Large intestine (tissue), 3 donors: ENCODE data around the gene EEPD1. TPM values are rescaled to one million over a fixed set of nuclear protein-coding genes. Genes with fewer than 3 reads are reported as not detected.
A peak's percentile ranks its signal among the peaks of the same experiment; 100 is the strongest.
"Not testable (repeated sequence)": the region's sequence is repeated elsewhere in the genome, so short reads cannot be mapped to it uniquely, and the experiment has no call there.

ENCODE experiments used
- DNase-seq, 2 donors: peaks; one replicate each; pipeline versions ENCODE4 v3.0.0 to v3.0.0-alpha.2; 2013
- H3K27ac ChIP-seq: one replicate; pipeline ENCODE4 v1.5.1; 2013; ENCODE audit warnings: low read length
- H3K27me3 ChIP-seq: 2 replicates; pipeline ENCODE4 v1.6.1; 2013; ENCODE audit warnings: low read length; ENCODE audit not compliant: control insufficient read depth, insufficient read depth
- H3K36me3 ChIP-seq: 2 replicates; pipeline ENCODE4 v1.6.1; 2013; ENCODE audit warnings: low read length; ENCODE audit not compliant: control insufficient read depth, insufficient read depth
- H3K4me1 ChIP-seq: one replicate; pipeline ENCODE4 v1.6.1; 2013; ENCODE audit warnings: low read length; ENCODE audit not compliant: control insufficient read depth, insufficient read depth
- H3K4me3 ChIP-seq: one replicate; pipeline ENCODE4 v1.5.1; 2013; ENCODE audit warnings: low read length
- H3K9me3 ChIP-seq: one replicate; pipeline ENCODE4 v1.6.1; 2013; ENCODE audit warnings: mild to moderate bottlenecking, low read depth, low read length, moderate library complexity; ENCODE audit not compliant: control insufficient read depth
- WGBS: methylation state at CpG from one replicate; pipeline ENCODE4 v1.1.5; 2013; ENCODE audit warnings: low lambda C conversion rate; ENCODE audit not compliant: insufficient coverage; 5-methylcytosine and 5-hydroxymethylcytosine counted together
- polyA plus RNA-seq: library from polyadenylated mRNA; unstranded; fragments of 120-200 nt; gene quantifications from one replicate; pipeline ENCODE4 v1.2.1, GENCODE V29; 2013

The EEPD1 gene
- polyA plus RNA-seq, 1 donor = 8.4 TPM

GRCh38 chr7:36258510-36259259 lies 105.6 kb downstream of the EEPD1 start:
- not testable (repeated sequence) for H3K36me3 ChIP-seq, H3K4me1 ChIP-seq, H3K27ac ChIP-seq, H3K9me3 ChIP-seq, H3K4me3 ChIP-seq, H3K27me3 ChIP-seq
- no CpG with 5 or more reads among the region's 18 CpGs for WGBS
- peak; percentile 77 to 86 for DNase-seq

GRCh38 chr7:36260481-36260880 lies 107.4 kb downstream of the EEPD1 start:
- DNase-seq = no peak
- H3K36me3 ChIP-seq = no peaks in the 10 kb centered on the region
- WGBS = 100% methylated on average over 1 of the region's 2 CpGs
- no peaks in the 10 kb centered on the region for H3K4me1 ChIP-seq
- H3K27me3 ChIP-seq = no peaks in the 10 kb centered on the region
- no peak overlapping the region for H3K4me3 ChIP-seq
- no peak overlapping the region for H3K27ac ChIP-seq
- no peaks in the 10 kb centered on the region for H3K9me3 ChIP-seq

- no peak for DNase-seq
- H3K36me3 ChIP-seq = no peaks in the 10 kb centered on the region
- no peak overlapping the region for H3K4me3 ChIP-seq
- no CpG with 5 or more reads among the region's 2 CpGs for WGBS
- no peaks in the 10 kb centered on the region for H3K9me3 ChIP-seq
- no peak overlapping the region for H3K27ac ChIP-seq
- H3K27me3 ChIP-seq = no peaks in the 10 kb centered on the region
- H3K4me1 ChIP-seq = peaks cover 4% of the 10 kb centered on the region
These were observed 108.1 kb downstream of the EEPD1 start for GRCh38 chr7:36261019-36261754.

GRCh38 chr7:36262309-36263094 lies 109.4 kb downstream of the EEPD1 start:
- Histone ChIP-seq H3K9me3 (no peaks in the 10 kb centered on the region), H3K27ac (no peak overlapping the region), H3K4me3 (no peak overlapping the region), H3K4me1 (peaks cover 4% of the 10 kb centered on the region), H3K27me3 (no peaks in the 10 kb centered on the region), H3K36me3 (no peaks in the 10 kb centered on the region)
- DNase-seq = peak in 1 of 2 donors; percentile 47
- WGBS = no CpG with 5 or more reads among the region's 5 CpGs

- peaks cover 4% of the 10 kb centered on the region for H3K4me1 ChIP-seq
These were observed 110.0 kb downstream of the EEPD1 start for GRCh38 chr7:36263095-36263484.

GRCh38 chr7:36264123-36264801 lies 111.2 kb downstream of the EEPD1 start:
- Histone ChIP-seq H3K36me3 (peaks cover 2% of the 10 kb centered on the region), H3K27me3 (no peaks in the 10 kb centered on the region), H3K27ac (no peak overlapping the region), H3K9me3 (no peaks in the 10 kb centered on the region), H3K4me1 (peaks cover 4% of the 10 kb centered on the region), H3K4me3 (no peak overlapping the region)
- no CpG with 5 or more reads among the region's 7 CpGs for WGBS
- DNase-seq = no peak

More at GRCh38 chr7:36263095-36263484, 110.0 kb downstream of the EEPD1 start:
- no peak for DNase-seq
- Histone ChIP-seq H3K36me3 (peaks cover 2% of the 10 kb centered on the region), H3K9me3 (no peaks in the 10 kb centered on the region), H3K4me3 (no peak overlapping the region), H3K27ac (no peak overlapping the region), H3K27me3 (no peaks in the 10 kb centered on the region)
- no CpG with 5 or more reads among the region's 5 CpGs for WGBS

- peaks cover 4% of the 10 kb centered on the region for H3K4me1 ChIP-seq
- no peak for DNase-seq
- H3K9me3 ChIP-seq = no peaks in the 10 kb centered on the region
- no peak overlapping the region for H3K27ac ChIP-seq
- no peak overlapping the region for H3K4me3 ChIP-seq
- no CpG with 5 or more reads among the region's 6 CpGs for WGBS
- peaks cover 2% of the 10 kb centered on the region for H3K36me3 ChIP-seq
- no peaks in the 10 kb centered on the region for H3K27me3 ChIP-seq
These were observed 112.0 kb downstream of the EEPD1 start for GRCh38 chr7:36264913-36265516.

- H3K27me3 ChIP-seq = no peaks in the 10 kb centered on the region
- H3K9me3 ChIP-seq = no peaks in the 10 kb centered on the region
- DNase-seq = no peak
- H3K4me1 ChIP-seq = peaks cover 4% of the 10 kb centered on the region
- no peak overlapping the region for H3K4me3 ChIP-seq
- WGBS = no CpG with 5 or more reads among the region's 3 CpGs
- no peak overlapping the region for H3K27ac ChIP-seq
- peaks cover 2% of the 10 kb centered on the region for H3K36me3 ChIP-seq
These were observed 112.6 kb downstream of the EEPD1 start for GRCh38 chr7:36265680-36266079.

GRCh38 chr7:36266190-36266589 lies 113.1 kb downstream of the EEPD1 start:
- WGBS = 60% methylated on average over 1 of the region's 5 CpGs
- peaks cover 4% of the 10 kb centered on the region for H3K4me1 ChIP-seq
- DNase-seq = no peak
- peaks cover 2% of the 10 kb centered on the region for H3K36me3 ChIP-seq
- no peak overlapping the region for H3K4me3 ChIP-seq
- H3K27me3 ChIP-seq = no peaks in the 10 kb centered on the region
- H3K9me3 ChIP-seq = no peaks in the 10 kb centered on the region
- no peak overlapping the region for H3K27ac ChIP-seq
